ENCODE results near the gene KRT73.

DNA sequence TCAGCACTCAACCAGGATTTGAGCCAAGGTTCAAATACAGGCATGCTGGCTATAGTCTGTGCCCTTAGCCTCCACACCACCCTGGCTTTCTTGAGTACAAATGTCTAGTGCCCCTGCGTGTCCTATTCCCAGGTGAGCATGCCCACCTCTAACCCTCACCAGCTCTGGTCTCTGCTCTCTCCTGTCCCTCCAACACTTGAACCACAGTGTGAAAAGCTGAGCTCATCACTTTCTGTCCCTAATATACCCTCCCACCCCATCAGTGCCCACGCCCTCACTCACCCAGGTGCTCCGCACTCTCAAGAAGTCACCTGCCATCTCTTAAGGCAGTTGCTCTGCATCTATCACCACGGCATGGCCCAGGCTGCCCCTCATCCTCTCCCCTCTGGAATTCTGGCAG lies 58.4 kb downstream of the KRT73 start:
- no peak for TF ChIP-seq POLR2A (IDR thresholded peaks at IDR 0.05)
- no peak for TF ChIP-seq EP300 (IDR thresholded peaks at IDR 0.05; ENCODE audit: low read depth)
- no peak for TF ChIP-seq POLR2AphosphoS5 (IDR thresholded peaks at IDR 0.05)

Measured in transverse colon (tissue), 3 donors.